Smooth muscle cell (in vitro differentiated cells): ENCODE results near the gene SCAF4. TPM values are rescaled to one million over a fixed set of nuclear protein-coding genes. Genes with fewer than 3 reads are reported as not detected.

Source experiments
- DNase-seq: peaks from one replicate; lab custom pipeline; 2025; ENCODE audit not compliant: unreplicated experiment; lab: John Stamatoyannopoulos, UW
- H2AFZ ChIP-seq: fragments of 200-600 bp; sonication (generic); 2 replicates; pipeline ENCODE4 v1.6.0; 2016; ENCODE audit warnings: antibody characterized with exemption, low read depth, mild to moderate bottlenecking
- H3F3A ChIP-seq: fragments of 200-600 bp; sonication (generic); 2 replicates; pipeline ENCODE4 v1.6.0; 2017; ENCODE audit warnings: antibody characterized with exemption, low read depth
- H3K27ac ChIP-seq: fragments of 200-600 bp; sonication (generic); 2 replicates; pipeline ENCODE4 v1.5.1; 2016; ENCODE audit warnings: low read depth, mild to moderate bottlenecking
- H3K27me3 ChIP-seq: fragments of 200-600 bp; sonication (generic); 2 replicates; pipeline ENCODE4 v1.6.1; 2016; ENCODE audit warnings: low read depth, mild to moderate bottlenecking
- H3K36me3 ChIP-seq: fragments of 200-600 bp; sonication (generic); 2 replicates; pipeline ENCODE4 v1.5.1; 2016; ENCODE audit warnings: low read depth
- H3K4me1 ChIP-seq: fragments of 200-600 bp; sonication (generic); 2 replicates; pipeline ENCODE4 v1.5.1; 2016; ENCODE audit warnings: low read depth
- H3K4me2 ChIP-seq: fragments of 200-600 bp; sonication (generic); 2 replicates; pipeline ENCODE4 v1.6.0; 2016; ENCODE audit warnings: mild to moderate bottlenecking
- H3K4me3 ChIP-seq: fragments of 200-600 bp; sonication (generic); 2 replicates; pipeline ENCODE4 v1.5.1; 2016; ENCODE audit warnings: mild to moderate bottlenecking
- H3K79me2 ChIP-seq: fragments of 200-600 bp; sonication (generic); 2 replicates; pipeline ENCODE4 v1.6.0; 2016; ENCODE audit warnings: low read depth, mild to moderate bottlenecking
- H3K9ac ChIP-seq: fragments of 200-600 bp; sonication (generic); 2 replicates; pipeline ENCODE4 v1.6.0; 2016; ENCODE audit warnings: low read depth
- H3K9me3 ChIP-seq: fragments of 200-600 bp; sonication (generic); replicated peaks from 2 replicates; pipeline ENCODE4 v1.5.1; 2016; ENCODE audit warnings: low read depth
- H4K20me1 ChIP-seq: fragments of 200-600 bp; sonication (generic); 2 replicates; pipeline ENCODE4 v1.6.0; 2016; ENCODE audit warnings: low read depth
- CTCF ChIP-seq: fragments of 200-600 bp; sonication (generic); IDR thresholded peaks from 2 replicates; pipeline ENCODE4 v1.5.1; 2017; ENCODE audit warnings: borderline replicate concordance, mild to moderate bottlenecking, antibody characterized with exemption; ENCODE audit not compliant: insufficient read depth, poor library complexity, severe bottlenecking
- WGBS: methylation state at CpG from one replicate; pipeline ENCODE4 v1.1.7; 2016; ENCODE audit warnings: low lambda C conversion rate; 5-methylcytosine and 5-hydroxymethylcytosine counted together
- polyA plus RNA-seq: library from polyadenylated mRNA; unstranded; fragments of >200 nt; fragmentation: Nextera tagmentation; extraction: Ambion mirVana; gene quantifications from 2 replicates; pipeline ENCODE4 v1.2.1, GENCODE V29; 2016
- total RNA-seq: library from RNA; depleted of rRNA; stranded (reverse); fragments of >200 nt; gene quantifications from 2 replicates; pipeline ENCODE4 v1.2.3, GENCODE V29; 2014

The SCAF4 gene
- total and polyA plus RNA-seq, 2 experiments from 2014 or later: 8.7 to 21.8 TPM

GRCh38 chr21:31650930-31651329, 81.0 kb downstream of the SCAF4 start:
- no peak for TF ChIP-seq CTCF

GRCh38 chr21:31647650-31648049, 84.3 kb downstream of the SCAF4 start:
- H3K9me3 ChIP-seq: no peaks in the 10 kb centered on the region
- no peak overlapping the region for H3K4me3 ChIP-seq
- H2AFZ ChIP-seq: no peak overlapping the region
- H3K27ac ChIP-seq: no peak overlapping the region
- no peaks in the 10 kb centered on the region for H3F3A ChIP-seq
- no peaks in the 10 kb centered on the region for H3K36me3 ChIP-seq
- H3K4me1 ChIP-seq: no peaks in the 10 kb centered on the region
- no peak for DNase-seq
- WGBS: 97% methylated on average over 3 of the region's 3 CpGs
- H3K4me2 ChIP-seq: no peak overlapping the region
- H3K27me3 ChIP-seq: no peaks in the 10 kb centered on the region
- H3K9ac ChIP-seq: no peak overlapping the region
- H3K79me2 ChIP-seq: no peaks in the 10 kb centered on the region
- H4K20me1 ChIP-seq: no peaks in the 10 kb centered on the region
- TF ChIP-seq CTCF: no peak

More at GRCh38 chr21:31650930-31651329, 81.0 kb downstream of the SCAF4 start:
- no peak overlapping the region for H3K4me2 ChIP-seq
- H4K20me1 ChIP-seq: no peaks in the 10 kb centered on the region
- H3F3A ChIP-seq: no peaks in the 10 kb centered on the region
- no peak overlapping the region for H3K27ac ChIP-seq
- 98% methylated on average over 3 of the region's 3 CpGs for WGBS
- no peaks in the 10 kb centered on the region for H3K36me3 ChIP-seq
- no peak for DNase-seq
- H3K9me3 ChIP-seq: no peaks in the 10 kb centered on the region
- no peak overlapping the region for H3K4me3 ChIP-seq
- H2AFZ ChIP-seq: no peak overlapping the region
- H3K79me2 ChIP-seq: no peaks in the 10 kb centered on the region
- no peaks in the 10 kb centered on the region for H3K27me3 ChIP-seq
- H3K9ac ChIP-seq: no peak overlapping the region
- no peaks in the 10 kb centered on the region for H3K4me1 ChIP-seq

- Histone ChIP-seq H3F3A (no peaks in the 10 kb centered on the region), H3K79me2 (no peaks in the 10 kb centered on the region), H3K36me3 (no peaks in the 10 kb centered on the region), H3K27ac (no peak overlapping the region), H4K20me1 (no peaks in the 10 kb centered on the region), H3K27me3 (no peaks in the 10 kb centered on the region), H3K4me3 (no peak overlapping the region), H3K4me1 (no peaks in the 10 kb centered on the region), H3K9me3 (no peaks in the 10 kb centered on the region), H2AFZ (no peak overlapping the region), H3K4me2 (no peak overlapping the region), H3K9ac (no peak overlapping the region)
- WGBS: 82% methylated on average over 4 of the region's 4 CpGs
- no peak for TF ChIP-seq CTCF
- no peak for DNase-seq
These were observed 87.3 kb downstream of the SCAF4 start for GRCh38 chr21:31644643-31645042.

- Histone ChIP-seq H3K4me2 (no peak overlapping the region), H3K36me3 (no peaks in the 10 kb centered on the region), H3K27me3 (no peaks in the 10 kb centered on the region), H4K20me1 (no peaks in the 10 kb centered on the region), H2AFZ (no peak overlapping the region), H3K4me1 (no peaks in the 10 kb centered on the region), H3F3A (no peaks in the 10 kb centered on the region), H3K9me3 (no peaks in the 10 kb centered on the region), H3K9ac (no peak overlapping the region), H3K4me3 (no peak overlapping the region), H3K79me2 (no peaks in the 10 kb centered on the region), H3K27ac (no peak overlapping the region)
- no peak for DNase-seq
- no peak for TF ChIP-seq CTCF
- 90% methylated on average over 12 of the region's 12 CpGs for WGBS
These were observed 90.4 kb downstream of the SCAF4 start for GRCh38 chr21:31641416-31641922.
